SJSA1 (cell line): Measurements from ENCODE around the gene EXO1. TPM values are rescaled to one million over a fixed set of nuclear protein-coding genes. Genes with fewer than 3 reads are reported as not detected.

Source experiments
- DNase-seq, 2 experiments: peaks; one replicate each; pipeline ENCODE4 v3.0.0-alpha.2; 2015 to 2020; ENCODE audit warnings: low spot score in 2 of 2, low read depth in 1 of 2
- H3K27ac ChIP-seq: fragments of 250-450 bp; sonication (Bioruptor Pico); 2 replicates; pipeline ENCODE4 v1.5.1; 2020; ENCODE audit warnings: mild to moderate bottlenecking, moderate library complexity
- H3K27me3 ChIP-seq: fragments of 250-450 bp; sonication (Bioruptor Pico); replicated peaks from 2 replicates; pipeline ENCODE4 v1.5.1; 2020; ENCODE audit warnings: mild to moderate bottlenecking, moderate library complexity
- H3K36me3 ChIP-seq: fragments of 250-450 bp; sonication (Bioruptor Pico); 2 replicates; pipeline ENCODE4 v1.5.1; 2020; ENCODE audit warnings: mild to moderate bottlenecking
- H3K4me1 ChIP-seq: fragments of 250-450 bp; sonication (Bioruptor Pico); replicated peaks from 2 replicates; pipeline ENCODE4 v1.6.1; 2021; ENCODE audit warnings: mild to moderate bottlenecking
- H3K4me3 ChIP-seq: fragments of 250-450 bp; sonication (Bioruptor Pico); 2 replicates; pipeline ENCODE4 v1.5.1; 2020; ENCODE audit warnings: mild to moderate bottlenecking
- H3K9me3 ChIP-seq: fragments of 250-450 bp; sonication (Bioruptor Pico); replicated peaks from 2 replicates; pipeline ENCODE4 v1.5.1; 2020; ENCODE audit warnings: mild to moderate bottlenecking
- total RNA-seq: library from RNA; depleted of rRNA; stranded (reverse); fragments of >200 nt; shearing (Covaris generic); gene quantifications from 2 replicates; pipeline ENCODE4 v1.2.3, GENCODE V29; 2014; rRNA removed

Gene EXO1
- total RNA-seq, 1 experiment from 2014 or later, result 42.9 TPM

DNA sequence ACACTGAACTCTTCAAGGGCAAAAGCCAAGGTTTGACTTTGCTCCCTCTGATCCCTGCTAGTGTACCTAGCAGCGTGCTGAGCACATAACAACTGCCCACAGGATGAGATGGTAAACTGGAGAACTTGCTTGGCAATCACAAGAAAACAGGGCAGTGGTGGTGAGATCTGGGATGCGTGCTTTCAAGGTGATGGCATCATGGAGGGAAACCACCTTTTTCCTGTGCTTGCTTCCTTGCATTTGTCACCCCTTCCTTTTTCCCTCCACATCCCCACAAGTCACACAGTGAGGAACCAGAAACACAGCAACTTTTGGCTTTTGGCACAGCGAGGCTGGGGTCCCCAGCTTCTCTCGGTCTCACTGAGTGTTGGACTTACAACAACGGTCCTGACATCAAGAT is 78.1 kb downstream of the EXO1 start:
- H3K4me1 ChIP-seq, result no peaks in the 10 kb centered on the region
- no peak for DNase-seq
- no peaks in the 10 kb centered on the region for H3K9me3 ChIP-seq

DNA sequence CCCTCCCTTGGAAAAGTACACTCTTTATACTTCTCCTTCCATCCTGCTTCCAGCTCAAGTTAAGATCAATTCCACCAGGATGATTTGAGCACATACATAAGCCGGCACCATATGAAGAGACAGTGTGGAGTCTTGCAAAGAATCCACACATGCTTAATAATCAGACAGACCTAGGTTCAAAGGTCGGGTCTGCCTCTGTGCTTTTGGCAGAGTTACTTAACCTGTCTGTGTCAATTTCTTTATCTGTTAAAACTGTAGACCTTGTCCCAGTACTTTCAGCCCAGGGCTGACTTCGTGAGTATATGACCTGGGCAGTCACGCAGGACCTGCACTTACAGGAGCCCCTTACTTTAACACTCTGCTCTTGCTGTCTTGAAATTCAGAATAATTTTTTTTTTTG is 79.3 kb downstream of the EXO1 start:
- Histone ChIP-seq H3K4me3 (no peak overlapping the region), H3K27ac (no peak overlapping the region), H3K27me3 (no peaks in the 10 kb centered on the region), H3K4me1 (no peaks in the 10 kb centered on the region), H3K36me3 (no peaks in the 10 kb centered on the region), H3K9me3 (no peaks in the 10 kb centered on the region)
- DNase-seq, result no peak

More for the DNA sequence above, 78.1 kb downstream of the EXO1 start:
- Histone ChIP-seq H3K4me3 (no peak overlapping the region), H3K36me3 (no peaks in the 10 kb centered on the region), H3K27me3 (no peaks in the 10 kb centered on the region), H3K27ac (no peak overlapping the region)

DNA sequence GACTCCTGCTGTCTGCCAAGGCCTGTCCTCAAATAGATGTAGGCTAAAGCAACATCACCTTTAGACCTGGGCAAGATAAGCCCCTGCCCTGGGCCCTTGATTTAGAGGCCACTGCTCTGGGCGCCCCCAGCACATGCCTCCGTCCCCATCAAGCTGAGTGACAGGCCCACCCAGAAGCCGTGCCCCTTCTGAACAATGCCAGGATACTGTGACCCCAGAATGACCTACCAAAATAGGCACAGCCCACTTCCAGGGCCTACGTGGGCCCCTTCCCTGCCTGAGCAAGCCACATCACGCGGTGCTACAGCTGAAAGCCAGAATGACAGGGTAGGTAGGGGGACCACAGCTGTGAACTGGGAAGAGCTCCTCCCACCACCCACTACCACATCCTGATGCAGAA is 84.8 kb downstream of the EXO1 start:
- H3K36me3 ChIP-seq, result no peaks in the 10 kb centered on the region
- no peak for DNase-seq
- no peaks in the 10 kb centered on the region for H3K9me3 ChIP-seq
- no peak overlapping the region for H3K27ac ChIP-seq
- no peak overlapping the region for H3K4me3 ChIP-seq
- no peaks in the 10 kb centered on the region for H3K27me3 ChIP-seq
- no peaks in the 10 kb centered on the region for H3K4me1 ChIP-seq

DNA sequence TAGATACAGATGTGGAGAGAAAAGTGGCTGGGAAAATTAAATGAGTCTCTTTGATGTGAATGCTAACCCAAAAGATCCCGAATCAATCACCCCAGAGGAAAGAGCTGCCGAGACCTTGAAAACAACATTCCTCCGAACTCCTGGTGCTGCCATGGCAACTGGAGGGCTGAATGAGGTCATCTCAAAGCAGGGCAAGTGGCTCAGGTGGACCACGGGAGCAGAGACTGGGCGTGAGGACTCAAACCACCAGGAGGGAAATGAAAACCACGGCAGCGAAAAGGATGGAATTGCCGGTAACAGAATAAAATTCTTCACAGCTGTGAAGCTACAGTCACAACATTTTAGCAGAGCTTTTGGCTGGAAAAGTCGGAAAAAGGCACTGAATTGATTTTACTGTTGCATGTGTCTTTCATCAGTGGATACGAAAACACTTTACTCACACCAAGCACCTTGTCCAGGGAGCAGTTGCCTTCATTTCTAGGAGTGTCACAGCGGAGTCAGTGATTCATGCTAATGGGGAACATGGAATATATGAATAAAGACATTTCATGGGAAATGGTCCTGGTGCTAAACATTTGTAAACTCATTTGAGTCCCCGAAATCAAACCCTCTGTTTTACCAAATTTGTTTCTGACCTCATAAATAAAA is 86.3 kb downstream of the EXO1 start:
- Histone ChIP-seq H3K27ac (no peak overlapping the region), H3K27me3 (no peaks in the 10 kb centered on the region), H3K36me3 (no peaks in the 10 kb centered on the region), H3K4me3 (no peak overlapping the region), H3K4me1 (no peaks in the 10 kb centered on the region), H3K9me3 (no peaks in the 10 kb centered on the region)
- no peak for DNase-seq

DNA sequence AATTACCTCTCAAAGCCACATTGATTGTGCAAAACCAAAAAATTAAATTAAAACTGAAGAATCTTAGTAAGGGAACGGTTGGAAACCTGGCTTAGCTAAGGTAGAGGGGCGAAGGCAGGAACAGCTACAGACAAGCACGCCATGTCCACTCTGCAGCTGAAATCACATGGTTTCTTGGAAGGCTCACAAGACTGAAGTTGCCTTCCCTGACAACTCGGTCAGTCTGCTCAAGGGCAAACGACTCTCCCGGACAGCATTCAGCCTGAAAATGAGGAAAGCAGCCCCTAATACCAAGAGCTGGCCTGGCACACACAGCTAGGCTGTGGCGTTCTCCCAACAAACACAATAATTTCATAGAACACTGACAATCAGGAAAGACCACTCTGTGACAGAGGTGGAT is 86.9 kb downstream of the EXO1 start:
- Histone ChIP-seq H3K4me1 (no peaks in the 10 kb centered on the region), H3K27me3 (no peaks in the 10 kb centered on the region), H3K4me3 (no peak overlapping the region), H3K36me3 (no peaks in the 10 kb centered on the region), H3K9me3 (no peaks in the 10 kb centered on the region), H3K27ac (no peak overlapping the region)
- DNase-seq, result no peak

Other genes with a start within 250 kb of the EXO1 start
- 22.0 and 39.7 TPM in 2 replicates for gene CHML, start 207.8 kb upstream of the EXO1 start, total RNA-seq
- 60.6 and 89.4 TPM in 2 replicates for gene OPN3, start 207.8 kb upstream of the EXO1 start, total RNA-seq
- 0.24 TPM in 1 of 2 replicates, not detected in the other for gene WDR64, start 195.9 kb upstream of the EXO1 start, total RNA-seq
- not detected in 2 replicates for gene BECN2, start 109.6 kb downstream of the EXO1 start, total RNA-seq
- gene MAP1LC3C, start 150.9 kb downstream of the EXO1 start, total RNA-seq, result not detected in 2 replicates